ENCODE results near the gene KCNG2. TPM values are rescaled to one million over a fixed set of nuclear protein-coding genes. Genes with fewer than 3 reads are reported as not detected.
"Not testable (repeated sequence)": the region's sequence is repeated elsewhere in the genome, so short reads cannot be mapped to it uniquely, and the experiment has no call there.

KCNG2 gene, protein sequence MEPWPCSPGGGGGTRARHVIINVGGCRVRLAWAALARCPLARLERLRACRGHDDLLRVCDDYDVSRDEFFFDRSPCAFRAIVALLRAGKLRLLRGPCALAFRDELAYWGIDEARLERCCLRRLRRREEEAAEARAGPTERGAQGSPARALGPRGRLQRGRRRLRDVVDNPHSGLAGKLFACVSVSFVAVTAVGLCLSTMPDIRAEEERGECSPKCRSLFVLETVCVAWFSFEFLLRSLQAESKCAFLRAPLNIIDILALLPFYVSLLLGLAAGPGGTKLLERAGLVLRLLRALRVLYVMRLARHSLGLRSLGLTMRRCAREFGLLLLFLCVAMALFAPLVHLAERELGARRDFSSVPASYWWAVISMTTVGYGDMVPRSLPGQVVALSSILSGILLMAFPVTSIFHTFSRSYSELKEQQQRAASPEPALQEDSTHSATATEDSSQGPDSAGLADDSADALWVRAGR
- total RNA-seq (1 to 10 TPM; 1.3 to 1.4 TPM), polyA plus RNA-seq (ENCODE audit: insufficient read length in 2 of 2) (1 to 10 TPM; 1.5 to 2.2 TPM)
- long read RNA-seq, donor 1, result 0 reads
- long read RNA-seq, donor 2, result 0 reads
- long read RNA-seq, donor 3, result 0 reads
- long read RNA-seq, donor 4, result 0 reads

DNA sequence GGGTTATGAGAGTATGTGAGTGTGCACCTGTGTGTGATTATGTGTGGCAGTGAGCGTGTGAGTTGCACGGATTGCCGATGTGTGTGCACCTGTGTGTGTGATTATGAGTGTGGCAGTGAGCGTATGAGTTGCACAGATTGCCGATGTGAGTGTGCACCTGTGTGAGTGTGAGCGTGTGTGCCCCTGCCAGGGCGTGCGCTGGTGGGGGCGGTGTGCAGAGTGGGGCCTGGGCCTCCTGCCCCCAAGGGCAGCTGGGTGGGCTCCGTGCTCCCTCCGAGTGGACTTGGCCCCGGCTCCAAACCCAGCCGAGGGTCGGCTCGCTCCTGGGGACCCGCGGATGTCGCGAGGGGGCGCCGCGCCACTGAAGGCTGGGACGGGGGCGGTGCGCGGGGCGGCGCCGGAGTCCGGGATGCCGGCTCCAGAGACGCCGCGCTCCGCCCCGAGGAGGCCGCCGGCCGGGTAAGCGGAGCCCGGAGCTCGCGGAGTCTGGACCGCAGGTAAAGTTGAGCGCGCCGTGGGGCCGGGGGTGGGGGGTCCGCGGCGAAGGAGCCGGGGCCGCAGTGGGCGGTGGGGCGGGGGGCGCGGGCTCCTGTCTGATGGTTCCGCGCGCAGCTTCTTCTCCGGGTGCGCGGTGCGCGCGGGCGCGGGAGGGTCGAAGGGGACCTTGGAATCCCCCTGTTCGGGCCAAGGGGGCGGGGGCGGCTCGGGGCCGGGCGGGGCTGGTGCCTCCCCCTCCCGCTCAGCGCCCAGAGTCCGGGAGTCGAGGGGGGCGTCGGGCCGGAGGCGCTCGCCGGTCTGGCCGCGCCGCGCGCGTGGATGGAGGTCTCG, at the start of gene KCNG2:
Gene KCNG2 (plus strand): TSS at position 421 of the 828 bp plus-strand sequence. CDS start 65,730 bp downstream, outside the sequence.
- Histone ChIP-seq H3K27me3 (ENCODE audit: control insufficient read depth, insufficient read depth, low read length) (peaks cover 39% of the 10 kb centered on the region), H3K27ac (ENCODE audit: low read depth, low read length) (no peak within 1 kb of the TSS), H3K4me1 (ENCODE audit: control insufficient read depth, insufficient read depth, low read length) (peaks cover 23% of the 10 kb centered on the region), H3K9me3 (ENCODE audit: control insufficient read depth, insufficient read depth, low read length) (no peaks in the 10 kb centered on the region), H3K4me3 (ENCODE audit: low read depth, low read length) (no peak within 1 kb of the TSS), H3K36me3 (ENCODE audit: control insufficient read depth, insufficient read depth, low read length) (peaks cover 3% of the 10 kb centered on the region)
- whole genome bisulfite sequencing (ENCODE audit: insufficient coverage), result 4% methylated on average over 80 of the region's 92 CpGs
- DNase-seq (ENCODE audit: low read depth in 4 of 6, low spot score in 6 of 6), result peak in 2 of 6 donors; percentile 59 to 75

DNA sequence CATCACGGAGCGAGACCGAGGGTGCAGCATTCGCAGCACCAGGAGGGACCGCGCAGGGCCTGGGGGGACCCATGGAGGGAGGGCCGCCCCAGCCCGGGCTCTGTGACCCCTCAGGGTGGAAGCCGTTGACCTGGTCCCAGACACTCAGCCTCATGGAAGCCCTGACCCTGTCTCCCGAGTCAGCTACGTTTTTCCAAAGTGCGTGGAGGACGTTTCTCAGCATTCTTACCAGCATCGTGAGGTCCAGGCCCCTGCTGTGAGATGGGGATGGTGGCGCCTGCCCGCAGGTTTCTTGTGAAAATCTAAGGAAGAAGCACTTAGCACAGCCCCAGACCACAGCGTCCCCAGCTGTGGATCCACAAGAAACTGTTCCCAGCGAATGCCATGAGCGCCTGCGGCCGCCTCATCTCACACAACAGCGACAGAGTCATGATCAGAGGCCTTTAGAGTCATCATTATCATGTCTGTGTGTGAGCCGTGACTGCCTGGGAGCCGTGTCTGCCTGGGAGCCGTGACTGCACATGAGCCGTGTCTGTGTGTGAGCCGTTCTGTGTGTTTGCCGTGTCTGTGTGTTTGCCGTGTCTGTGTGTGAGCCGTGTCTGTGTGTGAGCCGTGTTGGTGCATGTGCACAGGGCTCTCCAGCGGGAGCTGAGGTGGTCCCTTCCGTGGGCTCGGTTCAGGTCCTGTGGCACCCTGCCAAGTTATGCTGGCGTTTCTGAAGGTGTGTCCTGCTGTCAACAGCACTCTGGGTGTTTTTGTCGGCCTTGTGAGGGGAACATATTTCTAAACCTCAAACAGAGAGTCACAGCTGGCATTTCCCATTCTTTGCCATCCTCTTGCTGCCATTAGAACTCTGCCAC, 49.2 kb upstream of the KCNG2 start:
- Histone ChIP-seq H3K27me3 (ENCODE audit: control insufficient read depth, insufficient read depth, low read length) (no peaks in the 10 kb centered on the region), H3K4me3 (ENCODE audit: low read depth, low read length) (no peak overlapping the region), H3K9me3 (ENCODE audit: control insufficient read depth, insufficient read depth, low read length) (no peaks in the 10 kb centered on the region), H3K27ac (ENCODE audit: low read depth, low read length) (no peak overlapping the region), H3K36me3 (ENCODE audit: control insufficient read depth, insufficient read depth, low read length) (peaks cover 43% of the 10 kb centered on the region), H3K4me1 (ENCODE audit: control insufficient read depth, insufficient read depth, low read length) (peaks cover 28% of the 10 kb centered on the region)
- DNase-seq (ENCODE audit: low read depth in 4 of 6, low spot score in 6 of 6), result peak in 1 of 6 donors; percentile 71
- 79% methylated on average over 35 of the region's 36 CpGs for WGBS (ENCODE audit: insufficient coverage)

DNA sequence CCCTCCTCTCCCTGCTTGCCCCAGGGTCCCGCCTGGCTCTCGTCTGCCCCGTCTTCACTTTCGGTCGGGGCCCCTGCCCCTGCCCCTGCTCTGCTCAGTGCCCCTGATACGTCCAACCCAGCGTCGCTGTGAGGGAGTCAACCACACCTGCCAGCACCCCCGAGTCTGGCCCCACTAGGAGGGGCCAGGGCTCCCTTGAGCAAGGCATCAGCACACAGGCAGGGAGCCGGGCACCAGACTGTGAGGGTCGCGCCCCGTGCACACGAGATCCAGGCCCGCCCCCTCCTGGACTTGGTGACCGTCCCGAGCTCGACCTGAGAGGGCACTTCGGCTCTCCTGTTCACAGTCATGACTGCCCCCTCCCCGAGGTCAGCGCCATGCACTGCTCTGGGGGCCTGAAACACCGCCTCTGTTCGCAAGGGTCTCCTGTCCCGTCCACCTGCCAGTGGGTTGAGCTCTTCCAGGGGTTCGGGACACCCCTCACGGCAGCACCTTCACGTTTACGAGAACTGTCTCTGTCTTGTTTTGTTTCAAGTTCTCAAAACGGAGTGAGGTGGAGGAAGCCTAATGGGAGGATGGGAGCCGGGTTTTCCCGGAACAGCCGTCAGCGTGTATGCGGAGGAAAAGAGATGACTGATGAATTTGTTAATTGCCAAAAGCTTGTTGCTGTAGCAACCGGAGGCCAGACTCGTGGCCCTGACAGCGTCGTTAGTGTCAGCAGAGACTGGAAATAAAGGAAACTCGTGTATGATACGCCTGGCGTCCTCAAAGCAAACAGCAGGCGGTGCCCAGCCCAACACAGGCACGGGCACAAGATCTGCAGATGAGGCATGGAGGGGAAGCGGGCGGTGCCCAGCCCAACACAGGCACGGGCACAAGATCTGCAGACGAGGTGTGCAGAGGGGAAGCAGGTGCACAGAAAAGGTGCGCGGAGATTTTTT, 48.2 kb upstream of the KCNG2 start:
- Histone ChIP-seq H3K4me3 (ENCODE audit: low read depth, low read length) (no peak overlapping the region), H3K36me3 (ENCODE audit: control insufficient read depth, insufficient read depth, low read length) (peaks cover 50% of the 10 kb centered on the region), H3K9me3 (ENCODE audit: control insufficient read depth, insufficient read depth, low read length) (no peaks in the 10 kb centered on the region), H3K27me3 (ENCODE audit: control insufficient read depth, insufficient read depth, low read length) (no peaks in the 10 kb centered on the region), H3K4me1 (ENCODE audit: control insufficient read depth, insufficient read depth, low read length) (peaks cover 28% of the 10 kb centered on the region), H3K27ac (ENCODE audit: low read depth, low read length) (no peak overlapping the region)
- DNase-seq (ENCODE audit: low read depth in 4 of 6, low spot score in 6 of 6), result peak in 5 of 6 donors; percentile 17 to 94 (median 51)
- 68% methylated on average over 46 of the region's 49 CpGs for WGBS (ENCODE audit: insufficient coverage)

DNA sequence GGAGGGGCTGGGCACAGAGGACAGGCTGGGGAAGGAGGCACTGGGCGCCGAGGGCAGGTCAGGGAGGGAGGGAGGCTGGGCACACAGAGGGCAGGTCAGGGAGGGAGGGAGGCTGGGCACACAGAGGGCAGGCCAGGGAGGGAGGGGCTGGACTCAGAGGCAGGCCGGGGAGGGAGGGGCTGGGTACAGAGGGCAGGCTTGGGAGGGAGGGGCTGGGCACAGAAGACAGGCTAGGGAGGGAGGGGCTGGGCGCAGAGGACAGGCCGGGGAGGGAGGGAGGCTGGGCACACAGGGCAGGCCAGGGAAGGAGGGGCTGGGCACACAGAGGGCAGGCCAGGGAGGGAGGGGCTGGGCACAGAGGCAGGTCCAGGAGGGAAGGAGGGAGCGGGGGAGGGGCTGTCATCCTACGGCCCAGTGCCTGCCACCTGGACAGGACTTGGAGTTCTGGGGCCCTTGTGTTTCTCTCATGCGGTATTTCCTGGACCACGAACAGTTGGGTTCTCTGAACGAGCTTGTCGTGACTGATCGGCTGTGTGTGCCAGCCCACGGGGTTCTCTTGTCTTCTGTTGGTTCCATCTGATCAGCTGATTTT, 46.7 kb upstream of the KCNG2 start:
- WGBS (ENCODE audit: insufficient coverage), result 74% methylated on average over 11 of the region's 13 CpGs
- Histone ChIP-seq H3K27me3 (ENCODE audit: control insufficient read depth, insufficient read depth, low read length) (no peaks in the 10 kb centered on the region), H3K36me3 (ENCODE audit: control insufficient read depth, insufficient read depth, low read length) (peaks cover 59% of the 10 kb centered on the region), H3K27ac (ENCODE audit: low read depth, low read length) (no peak overlapping the region), H3K9me3 (ENCODE audit: control insufficient read depth, insufficient read depth, low read length) (no peaks in the 10 kb centered on the region), H3K4me3 (ENCODE audit: low read depth, low read length) (no peak overlapping the region), H3K4me1 (ENCODE audit: control insufficient read depth, insufficient read depth, low read length) (peaks cover 28% of the 10 kb centered on the region)
- no peak for DNase-seq (ENCODE audit: low read depth in 4 of 6, low spot score in 6 of 6)

DNA sequence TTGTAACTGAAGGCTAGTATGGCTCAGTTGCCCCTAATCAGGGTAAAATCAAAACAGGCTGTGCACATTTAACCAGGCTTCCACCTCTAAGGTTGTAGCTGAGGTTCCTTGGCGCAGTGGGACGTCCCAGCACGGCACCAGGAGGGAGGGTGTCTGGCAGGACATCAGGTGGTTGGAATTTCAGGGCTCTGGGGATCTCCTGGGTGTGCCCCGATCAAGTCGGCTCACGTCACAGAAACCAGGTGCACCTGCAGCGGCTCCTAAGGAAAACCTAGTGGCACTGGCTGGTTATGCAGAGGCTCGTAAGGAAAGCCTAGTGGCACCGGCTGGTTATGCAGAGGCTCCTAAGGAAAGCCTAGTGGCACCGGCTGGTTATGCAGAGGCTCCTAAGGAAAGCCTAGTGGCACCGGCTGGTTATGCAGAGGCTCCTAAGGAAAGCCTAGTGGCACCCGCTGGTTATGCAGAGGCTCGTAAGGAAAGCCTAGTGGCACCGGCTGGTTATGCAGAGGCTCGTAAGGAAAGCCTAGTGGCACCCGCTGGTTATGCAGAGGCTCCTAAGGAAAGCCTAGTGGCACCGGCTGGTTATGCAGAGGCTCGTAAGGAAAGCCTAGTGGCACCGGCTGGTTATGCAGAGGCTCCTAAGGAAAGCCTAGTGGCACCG, 45.7 kb upstream of the KCNG2 start:
- Histone ChIP-seq H3K36me3 (ENCODE audit: control insufficient read depth, insufficient read depth, low read length) (peaks cover 54% of the 10 kb centered on the region), H3K4me1 (ENCODE audit: control insufficient read depth, insufficient read depth, low read length) (peaks cover 28% of the 10 kb centered on the region)
- H3K27ac ChIP-seq (ENCODE audit: low read depth, low read length); DNase-seq (ENCODE audit: low read depth in 4 of 6, low spot score in 6 of 6); H3K27me3 ChIP-seq (ENCODE audit: control insufficient read depth, insufficient read depth, low read length); H3K9me3 ChIP-seq (ENCODE audit: control insufficient read depth, insufficient read depth, low read length); H3K4me3 ChIP-seq (ENCODE audit: low read depth, low read length): not testable (repeated sequence)
- 97% methylated on average over 12 of the region's 20 CpGs for WGBS (ENCODE audit: insufficient coverage)

DNA sequence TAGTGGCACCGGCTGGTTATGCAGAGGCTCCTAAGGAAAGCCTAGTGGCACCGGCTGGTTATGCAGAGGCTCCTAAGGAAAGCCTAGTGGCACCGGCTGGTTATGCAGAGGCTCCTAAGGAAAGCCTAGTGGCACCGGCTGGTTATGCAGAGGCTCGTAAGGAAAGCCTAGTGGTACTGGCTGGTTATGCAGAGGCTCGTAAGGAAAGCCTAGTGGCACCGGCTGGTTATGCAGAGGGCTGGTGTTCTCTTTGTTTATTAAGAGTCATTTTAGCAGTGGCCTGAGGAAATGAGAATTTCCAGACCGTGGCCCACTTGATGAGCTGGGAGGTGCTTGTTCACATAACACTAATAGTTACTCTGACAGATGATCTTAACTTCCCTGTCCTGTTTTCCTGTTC, 44.8 kb upstream of the KCNG2 start:
- peaks cover 21% of the 10 kb centered on the region for H3K4me1 ChIP-seq (ENCODE audit: control insufficient read depth, insufficient read depth, low read length)
- not testable (repeated sequence) for DNase-seq (ENCODE audit: low read depth in 4 of 6, low spot score in 6 of 6); H3K27me3 ChIP-seq (ENCODE audit: control insufficient read depth, insufficient read depth, low read length); H3K27ac ChIP-seq (ENCODE audit: low read depth, low read length); H3K4me3 ChIP-seq (ENCODE audit: low read depth, low read length); H3K9me3 ChIP-seq (ENCODE audit: control insufficient read depth, insufficient read depth, low read length)
- 93% methylated on average over 3 of the region's 8 CpGs for WGBS (ENCODE audit: insufficient coverage)
- peaks cover 48% of the 10 kb centered on the region for H3K36me3 ChIP-seq (ENCODE audit: control insufficient read depth, insufficient read depth, low read length)

DNA sequence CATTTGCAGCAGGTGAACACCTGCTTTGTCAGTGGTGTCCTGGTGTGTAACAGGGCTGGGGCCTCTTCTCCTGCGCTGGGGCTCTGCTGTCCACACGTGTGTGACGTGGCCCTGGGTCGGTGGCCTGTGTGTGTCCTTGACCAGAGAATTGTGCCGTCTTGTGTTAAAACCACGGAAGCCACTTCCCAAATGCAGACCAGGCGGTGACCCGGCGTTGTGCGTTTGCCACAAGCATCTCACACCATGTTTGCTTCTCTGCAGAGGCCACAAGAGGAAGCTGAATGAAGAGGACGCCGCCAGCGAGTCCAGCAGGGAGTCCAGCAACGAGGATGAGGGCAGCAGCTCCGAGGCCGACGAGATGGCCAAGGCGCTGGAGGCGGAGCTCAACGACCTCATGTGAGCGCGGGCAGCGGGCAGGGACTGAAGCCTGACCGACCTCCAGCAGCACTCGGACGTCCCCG, 44.3 kb upstream of the KCNG2 start:
- H3K27me3 ChIP-seq (ENCODE audit: control insufficient read depth, insufficient read depth, low read length), result no peaks in the 10 kb centered on the region
- H3K9me3 ChIP-seq (ENCODE audit: control insufficient read depth, insufficient read depth, low read length), result peaks cover 3% of the 10 kb centered on the region
- WGBS (ENCODE audit: insufficient coverage), result 92% methylated on average over 25 of the region's 27 CpGs
- DNase-seq (ENCODE audit: low read depth in 4 of 6, low spot score in 6 of 6), result no peak
- H3K36me3 ChIP-seq (ENCODE audit: control insufficient read depth, insufficient read depth, low read length), result peaks cover 44% of the 10 kb centered on the region
- H3K27ac ChIP-seq (ENCODE audit: low read depth, low read length), result no peak overlapping the region
- H3K4me1 ChIP-seq (ENCODE audit: control insufficient read depth, insufficient read depth, low read length), result peaks cover 18% of the 10 kb centered on the region
- H3K4me3 ChIP-seq (ENCODE audit: low read depth, low read length), result no peak overlapping the region

Data from spinal cord (tissue), 10 donors.